NCI-H524 (cell line): Measurements from ENCODE around the gene HPX.

Source experiments
- DNase-seq, 2 experiments: peaks; one replicate each; lab custom pipeline; 2025; lab: John Stamatoyannopoulos, UW

HPX gene

DNA sequence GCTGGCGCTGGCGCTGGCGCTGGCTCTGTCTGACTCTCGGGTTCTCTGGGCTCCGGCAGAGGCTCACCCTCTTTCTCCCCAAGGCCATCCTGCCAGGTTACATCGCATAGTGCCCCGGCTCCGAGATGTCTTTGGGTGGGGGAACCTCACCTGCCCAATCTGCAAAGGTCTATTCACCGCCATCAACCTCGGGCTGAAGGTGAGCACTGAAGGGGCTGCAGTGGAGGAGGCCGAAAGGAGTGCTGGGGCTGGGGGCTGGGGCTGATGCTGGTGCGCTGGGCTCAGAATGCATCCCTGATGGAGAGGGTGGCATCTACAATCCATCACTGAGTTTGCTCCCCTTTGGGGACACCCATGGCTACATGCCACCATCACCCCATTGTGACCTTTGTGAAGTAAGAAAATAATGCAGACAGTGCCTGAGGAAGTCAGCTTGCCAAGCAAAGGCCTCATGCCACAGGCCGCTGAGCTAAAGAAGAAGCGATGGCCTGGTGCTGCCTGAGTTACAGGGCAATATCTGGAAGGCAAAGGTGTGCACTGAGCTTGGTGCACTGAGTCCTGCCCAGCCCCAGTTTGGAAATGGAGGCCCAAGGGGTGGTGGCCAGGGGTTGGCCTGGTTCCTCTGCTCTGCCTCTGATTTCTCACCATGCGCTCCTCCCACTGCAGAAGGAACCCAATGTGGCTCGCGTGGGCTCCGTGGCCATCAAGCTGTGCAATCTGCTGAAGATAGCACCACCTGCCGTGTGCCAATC is 49.9 kb downstream of the HPX start:
- no peak for DNase-seq

DNA sequence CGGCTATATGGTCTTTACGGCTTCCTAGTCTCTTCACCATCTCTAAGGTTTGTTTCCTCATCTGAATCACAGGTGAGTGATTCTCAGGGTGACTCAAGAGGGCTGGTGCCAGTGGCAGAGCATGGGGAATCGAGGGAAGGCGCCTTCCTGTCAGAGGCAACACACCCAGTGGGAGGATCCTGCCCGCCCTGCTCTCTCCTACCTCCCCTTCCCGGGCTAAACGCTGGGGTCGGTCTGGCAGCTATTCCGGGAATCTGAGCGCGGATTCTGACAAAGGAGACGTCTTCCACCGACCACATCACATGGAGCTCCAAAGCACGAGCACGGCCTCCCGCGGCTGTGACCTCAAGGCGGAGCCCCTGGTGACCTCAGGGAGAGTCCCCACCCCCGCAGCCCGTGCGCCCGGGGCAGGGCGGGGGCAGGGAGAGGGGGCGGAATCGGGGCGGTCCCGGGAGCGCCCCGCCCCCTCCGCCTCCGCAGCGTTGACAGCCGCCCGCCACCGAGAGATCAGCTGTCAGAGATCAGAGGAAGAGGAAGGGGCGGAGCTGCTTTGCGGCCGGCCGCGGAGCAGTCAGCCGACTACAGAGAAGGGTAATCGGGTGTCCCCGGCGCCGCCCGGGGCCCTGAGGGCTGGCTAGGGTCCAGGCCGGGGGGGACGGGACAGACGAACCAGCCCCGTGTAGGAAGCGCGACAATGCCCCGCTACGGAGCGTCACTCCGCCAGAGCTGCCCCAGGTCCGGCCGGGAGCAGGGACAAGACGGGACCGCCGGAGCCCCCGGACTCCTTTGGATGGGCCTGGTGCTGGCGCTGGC is 50.7 kb downstream of the HPX start, which contains the start of gene SMPD1:
Gene SMPD1, plus strand, starts transcription at position 570 of the 813 bp plus-strand sequence. Its CDS starts 125 bp downstream, at position 695.
- DNase-seq: peak; percentile 59 to 80

DNA sequence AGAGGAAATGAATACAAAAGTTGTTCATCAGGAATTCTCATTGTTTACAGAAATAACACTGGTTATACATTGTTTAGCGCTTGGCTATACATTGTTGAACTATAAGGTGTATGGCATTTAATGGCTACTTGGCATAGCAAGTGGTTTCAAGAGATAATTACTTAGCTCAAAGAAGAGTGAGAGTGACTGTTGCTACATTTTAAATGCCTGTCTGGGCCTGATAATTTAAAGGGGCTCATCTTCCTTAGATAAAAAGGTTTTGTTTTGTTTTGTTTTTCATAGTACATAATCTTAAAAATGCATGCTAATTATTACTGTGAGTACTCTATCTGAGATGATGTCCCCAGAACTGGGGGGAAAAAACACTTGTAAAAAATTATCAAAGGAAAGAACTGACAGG is 52.0 kb downstream of the HPX start:
- no peak for DNase-seq

DNA sequence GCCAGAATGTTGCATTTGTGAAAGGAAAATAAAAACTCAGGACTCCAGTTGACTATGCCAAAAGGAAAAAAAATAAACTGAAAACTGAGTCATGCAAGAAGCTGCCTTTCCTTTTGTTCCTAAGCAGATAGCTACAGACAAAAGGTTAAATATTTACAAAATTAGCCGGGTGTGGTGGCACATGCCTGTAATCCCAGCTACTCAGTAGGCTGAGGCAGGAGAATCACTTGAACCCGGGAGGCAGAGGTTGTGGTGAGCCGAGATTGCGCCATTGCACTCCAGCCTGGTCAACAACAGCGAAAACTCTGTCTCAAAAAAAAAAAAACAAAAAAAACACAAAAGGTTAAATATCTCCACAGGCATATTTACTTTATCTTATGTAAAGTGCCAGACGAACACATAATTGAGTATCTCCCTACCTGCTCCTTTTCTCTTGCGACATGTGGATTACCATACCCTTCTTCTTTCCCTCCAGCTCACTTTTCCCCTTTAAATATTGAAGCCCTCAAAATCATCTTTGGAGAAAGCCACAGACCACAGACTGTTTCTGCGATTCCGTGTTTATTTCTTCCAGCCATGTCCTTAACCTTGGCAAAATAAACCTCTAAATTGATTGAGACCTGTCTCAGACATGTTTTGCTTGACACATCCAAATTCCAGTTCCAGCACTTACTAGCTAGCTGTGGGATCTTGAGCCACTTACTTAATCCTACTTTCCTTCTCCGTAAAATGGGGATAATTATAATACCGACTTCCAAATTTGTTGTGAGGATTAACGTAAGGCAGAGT is 52.8 kb downstream of the HPX start:
- no peak for DNase-seq

DNA sequence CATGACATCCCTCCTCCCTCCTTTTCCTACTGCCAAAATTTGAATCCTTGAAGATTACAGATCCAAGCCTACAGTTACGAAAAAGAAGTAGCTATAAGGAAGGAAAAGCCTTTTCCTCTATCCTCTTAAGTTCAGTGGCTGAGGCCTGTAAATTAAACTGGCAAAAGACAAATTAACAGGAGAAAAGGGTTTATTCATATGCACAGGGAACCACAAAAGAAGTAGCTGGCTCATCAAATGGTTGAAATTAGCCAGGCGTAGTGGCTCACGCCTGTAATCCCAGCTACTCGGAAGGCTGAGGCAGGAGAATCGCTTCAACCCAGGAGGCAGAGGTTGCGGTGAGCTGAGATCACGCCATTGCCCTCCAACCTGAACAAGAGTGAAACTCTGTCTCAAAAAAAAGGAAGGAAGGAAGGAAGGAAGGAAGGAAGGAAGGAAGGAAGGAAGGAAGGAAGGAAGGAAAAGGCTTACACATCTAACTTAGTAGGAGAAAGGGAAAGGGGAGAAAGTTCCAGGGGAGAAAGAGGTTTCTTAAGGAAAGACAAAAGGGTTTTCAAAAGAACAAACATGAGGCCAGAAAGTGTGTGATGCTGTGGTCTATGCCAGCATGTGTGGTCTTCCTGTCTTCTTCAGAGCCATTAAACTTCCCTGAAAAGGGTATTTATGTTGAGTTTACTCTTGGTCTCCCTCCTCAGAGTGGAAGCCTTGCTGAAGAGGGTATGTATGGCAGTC is 55.6 kb downstream of the HPX start:
- DNase-seq: no peak
